ENCODE data around the gene HNRNPC. TPM values are rescaled to one million over a fixed set of nuclear protein-coding genes. Genes with fewer than 3 reads are reported as not detected.

Gene HNRNPC
- total RNA-seq, 1 experiment from 2014 or later = 843 TPM

GRCh38 chr14:21263284-21264024 lies 5.8 kb downstream of the HNRNPC start:
- no peak for TF ChIP-seq SIN3A (IDR thresholded peaks at IDR 0.05; ENCODE audit: low read depth)
- TF ChIP-seq EGR1 (IDR thresholded peaks at IDR 0.05; ENCODE audit: low read depth) = no peak
- no peak for TF ChIP-seq POLR2AphosphoS5 (IDR thresholded peaks at IDR 0.05; ENCODE audit: low read depth, low read length)
- no peak for TF ChIP-seq POLR2A (IDR thresholded peaks at IDR 0.05; ENCODE audit: borderline replicate concordance, extremely low read depth, insufficient read depth, insufficient read length)
- intact Hi-C loops (cut with micrococcal nuclease) = no loop called here
- H3K36me3 ChIP-seq (ENCODE audit: control insufficient read depth in 1 of 2, insufficient read depth in 2 of 2, low read length in 2 of 2) = peaks cover 74 to 78% of the 10 kb centered on the region in 2 experiments

GRCh38 chr14:21262410-21262809 lies 6.8 kb downstream of the HNRNPC start:
- DNase-seq (ENCODE audit: low read depth, low spot score) (no peak), ATAC-seq (no peak)
- RAD21 ChIA-PET (ENCODE audit: low non-redundant PET in 1 of 2, low total read pairs in 2 of 2, uncharacterized antibody in 2 of 2, unreplicated experiment in 2 of 2) = no interaction called here
- no peaks in the 10 kb centered on the region for H3K9me2 ChIP-seq (ENCODE audit: insufficient read depth)
- H3K9ac ChIP-seq (ENCODE audit: low read length) = no peak overlapping the region
- H3K9me3 ChIP-seq (ENCODE audit: control insufficient read depth in 1 of 2, insufficient read depth in 1 of 2, low read depth in 1 of 2, low read length in 2 of 2) = no peaks in the 10 kb centered on the region
- POLR2A ChIA-PET = no interaction called here
- no peak overlapping the region for H3K27ac ChIP-seq (ENCODE audit: low read depth, low read length)
- H3K36me3 ChIP-seq (ENCODE audit: control insufficient read depth in 1 of 2, insufficient read depth in 2 of 2, low read length in 2 of 2) = peaks cover 69 to 77% of the 10 kb centered on the region in 2 experiments
- H3K27me3 ChIP-seq (ENCODE audit: insufficient read depth, low read length) = no peaks in the 10 kb centered on the region
- H4K20me1 ChIP-seq (ENCODE audit: insufficient read depth) = peaks cover 84% of the 10 kb centered on the region
- CTCF ChIA-PET = no interaction called here
- no peak overlapping the region for H3K4me3 ChIP-seq (replicated peaks in 1 of 2; ENCODE audit: low read depth in 1 of 2, low read length in 2 of 2)
- H2AFZ ChIP-seq (ENCODE audit: low read depth, low read length, poor library complexity, severe bottlenecking) = no peak overlapping the region
- peaks cover 9 to 34% of the 10 kb centered on the region in 2 experiments for H3K4me1 ChIP-seq (ENCODE audit: control insufficient read depth in 1 of 2, insufficient read depth in 2 of 2, low read length in 2 of 2)
- H3K79me2 ChIP-seq (ENCODE audit: insufficient read depth, low read length) = peaks cover 100% of the 10 kb centered on the region
- intact Hi-C loops (cut with micrococcal nuclease) = no loop called here
- BruUV-seq (replicated peaks) = no TSS peak
- no peak overlapping the region for H3K4me2 ChIP-seq (ENCODE audit: low read length)
- TF ChIP-seq TCF7L2 (IDR thresholded peaks at IDR 0.05; ENCODE audit: borderline replicate concordance, extremely low read depth, insufficient read depth, insufficient read length) = no peak
- TF ChIP-seq ATF3 (IDR thresholded peaks at IDR 0.05) = no peak
- no peak for TF ChIP-seq SIN3A (IDR thresholded peaks at IDR 0.05; ENCODE audit: low read depth)
- no peak for TF ChIP-seq EZH2 (IDR thresholded peaks at IDR 0.05)
- no peak for TF ChIP-seq FOSL1 (IDR thresholded peaks at IDR 0.05; ENCODE audit: low read depth)
- no peak for TF ChIP-seq JUND (IDR thresholded peaks at IDR 0.05)
- no peak for TF ChIP-seq ZFX (IDR thresholded peaks at IDR 0.05)
- no peak for TF ChIP-seq SRF (IDR thresholded peaks at IDR 0.05; ENCODE audit: low read depth)
- TF ChIP-seq POLR2AphosphoS5 (IDR thresholded peaks at IDR 0.05; ENCODE audit: low read depth, low read length) = no peak
- no peak for TF ChIP-seq CTCF (IDR thresholded peaks at IDR 0.05 in 2 of 3, conservative IDR thresholded peaks at IDR 0.05 in 1 of 3; ENCODE audit: borderline replicate concordance in 1 of 3, insufficient read depth in 1 of 3, low read depth in 2 of 3, low read length in 2 of 3)
- TF ChIP-seq RAD21 (IDR thresholded peaks at IDR 0.05; ENCODE audit: low read depth) = no peak
- TF ChIP-seq REST (IDR thresholded peaks at IDR 0.05; ENCODE audit: low read depth) = no peak

More at GRCh38 chr14:21263284-21264024, 5.8 kb downstream of the HNRNPC start:
- no peak overlapping the region for H3K4me3 ChIP-seq (replicated peaks in 1 of 2; ENCODE audit: low read depth in 1 of 2, low read length in 2 of 2)
- no peak overlapping the region for H3K9ac ChIP-seq (ENCODE audit: low read length)
- H3K9me2 ChIP-seq (ENCODE audit: insufficient read depth) = no peaks in the 10 kb centered on the region
- H4K20me1 ChIP-seq (ENCODE audit: insufficient read depth) = peaks cover 84% of the 10 kb centered on the region
- DNase-seq (ENCODE audit: low read depth, low spot score) = no peak
- H3K27me3 ChIP-seq (ENCODE audit: insufficient read depth, low read length) = no peaks in the 10 kb centered on the region
- H3K9me3 ChIP-seq (ENCODE audit: control insufficient read depth in 1 of 2, insufficient read depth in 1 of 2, low read depth in 1 of 2, low read length in 2 of 2) = no peaks in the 10 kb centered on the region
- POLR2A ChIA-PET = no interaction called here
- no peak overlapping the region; the same call in 1 of the 2 replicates for H3K27ac ChIP-seq (ENCODE audit: low read depth, low read length)
- RAD21 ChIA-PET (ENCODE audit: low non-redundant PET in 1 of 2, low total read pairs in 2 of 2, uncharacterized antibody in 2 of 2, unreplicated experiment in 2 of 2) = no interaction called here
- ATAC-seq = no peak
- BruUV-seq (replicated peaks) = no TSS peak
- H3K4me2 ChIP-seq (ENCODE audit: low read length) = no peak overlapping the region
- H2AFZ ChIP-seq (ENCODE audit: low read depth, low read length, poor library complexity, severe bottlenecking) = no peak overlapping the region
- CTCF ChIA-PET = no interaction called here
- peaks cover 11 to 43% of the 10 kb centered on the region in 2 experiments for H3K4me1 ChIP-seq (ENCODE audit: control insufficient read depth in 1 of 2, insufficient read depth in 2 of 2, low read length in 2 of 2)
- peaks cover 100% of the 10 kb centered on the region for H3K79me2 ChIP-seq (ENCODE audit: insufficient read depth, low read length)

Measured in HCT116 (cell line).